ENCODE data around the gene NUP62CL. TPM values are rescaled to one million over a fixed set of nuclear protein-coding genes. Genes with fewer than 3 reads are reported as not detected.

Gene NUP62CL
- total and polyA plus RNA-seq, 4 donors: 0.97 to 6.8 (median 2.6) TPM

DNA sequence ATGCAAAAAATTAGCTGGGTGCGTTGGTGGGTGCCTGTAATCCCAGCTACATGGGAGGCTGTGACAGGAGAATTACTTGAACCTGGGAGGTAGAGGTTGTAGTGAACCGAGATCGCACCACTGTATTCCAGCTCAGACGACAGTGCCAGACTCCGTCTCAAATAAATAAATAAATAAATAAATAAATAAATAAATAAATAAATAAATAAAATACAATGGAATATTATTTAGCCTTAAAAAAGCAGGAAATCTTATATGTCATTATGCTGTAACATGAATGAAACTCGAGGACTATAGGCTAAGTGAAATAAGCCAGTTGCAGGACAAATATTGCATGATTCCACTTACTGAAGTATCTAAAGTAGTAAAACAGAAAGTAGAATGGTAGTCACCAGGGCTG lies 130.1 kb downstream of the NUP62CL start (continued):
- TF ChIP-seq, protein P1, sequence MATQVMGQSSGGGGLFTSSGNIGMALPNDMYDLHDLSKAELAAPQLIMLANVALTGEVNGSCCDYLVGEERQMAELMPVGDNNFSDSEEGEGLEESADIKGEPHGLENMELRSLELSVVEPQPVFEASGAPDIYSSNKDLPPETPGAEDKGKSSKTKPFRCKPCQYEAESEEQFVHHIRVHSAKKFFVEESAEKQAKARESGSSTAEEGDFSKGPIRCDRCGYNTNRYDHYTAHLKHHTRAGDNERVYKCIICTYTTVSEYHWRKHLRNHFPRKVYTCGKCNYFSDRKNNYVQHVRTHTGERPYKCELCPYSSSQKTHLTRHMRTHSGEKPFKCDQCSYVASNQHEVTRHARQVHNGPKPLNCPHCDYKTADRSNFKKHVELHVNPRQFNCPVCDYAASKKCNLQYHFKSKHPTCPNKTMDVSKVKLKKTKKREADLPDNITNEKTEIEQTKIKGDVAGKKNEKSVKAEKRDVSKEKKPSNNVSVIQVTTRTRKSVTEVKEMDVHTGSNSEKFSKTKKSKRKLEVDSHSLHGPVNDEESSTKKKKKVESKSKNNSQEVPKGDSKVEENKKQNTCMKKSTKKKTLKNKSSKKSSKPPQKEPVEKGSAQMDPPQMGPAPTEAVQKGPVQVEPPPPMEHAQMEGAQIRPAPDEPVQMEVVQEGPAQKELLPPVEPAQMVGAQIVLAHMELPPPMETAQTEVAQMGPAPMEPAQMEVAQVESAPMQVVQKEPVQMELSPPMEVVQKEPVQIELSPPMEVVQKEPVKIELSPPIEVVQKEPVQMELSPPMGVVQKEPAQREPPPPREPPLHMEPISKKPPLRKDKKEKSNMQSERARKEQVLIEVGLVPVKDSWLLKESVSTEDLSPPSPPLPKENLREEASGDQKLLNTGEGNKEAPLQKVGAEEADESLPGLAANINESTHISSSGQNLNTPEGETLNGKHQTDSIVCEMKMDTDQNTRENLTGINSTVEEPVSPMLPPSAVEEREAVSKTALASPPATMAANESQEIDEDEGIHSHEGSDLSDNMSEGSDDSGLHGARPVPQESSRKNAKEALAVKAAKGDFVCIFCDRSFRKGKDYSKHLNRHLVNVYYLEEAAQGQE (IDR thresholded peaks at IDR 0.05): no peak
- no peak for TF ChIP-seq FOXA2 (IDR thresholded peaks at IDR 0.05)
- no peak for TF ChIP-seq GABPA (IDR thresholded peaks at IDR 0.05 in 1 of 2, conservative IDR thresholded peaks at IDR 0.05 in 1 of 2)

Small RNA genes lying within 50 kb of the gene (small RNA-seq; reads per million reads assigned to genes)
- not detected for gene RF00019

Other genes starting within 250 kb of the NUP62CL start
- 10 to 100 TPM in 1 of 2 donors, 1 to 10 TPM in 1; 5.8 to 11.0 TPM for gene MORC4, start 206.2 kb downstream of the NUP62CL start, total RNA-seq
- gene MORC4, start 206.2 kb downstream of the NUP62CL start, polyA plus RNA-seq: 10 to 100 TPM in 1 of 2 donors, 1 to 10 TPM in 1; 6.7 to 10.1 TPM
- gene RBM41, start 87.6 kb downstream of the NUP62CL start, total RNA-seq: 10 to 100 TPM in 1 of 2 donors, 1 to 10 TPM in 1; 9.7 to 17.6 TPM
- gene RBM41, start 87.6 kb downstream of the NUP62CL start, polyA plus RNA-seq: 10 to 100 TPM in 1 of 2 donors, 1 to 10 TPM in 1; 3.3 to 10.2 TPM
- not detected for gene DNAAF6, start 178 bp upstream of the NUP62CL start, total RNA-seq
- gene DNAAF6, start 178 bp upstream of the NUP62CL start, polyA plus RNA-seq: not detected
- gene FRMPD3, start 243.2 kb upstream of the NUP62CL start, total RNA-seq: under 1 TPM in 1 of 2 donors, not detected in 1; under 0.01 TPM
- under 1 TPM in 1 of 2 donors, not detected in 1; 0.01 TPM for gene FRMPD3, start 243.2 kb upstream of the NUP62CL start, polyA plus RNA-seq